GM19438 (cell line): ENCODE data around the gene EYA2.

ENCODE experiments used
- ATAC-seq: cut with Tn5 transposase; IDR thresholded peaks from one replicate; pipeline ENCODE4 v1.9.1; 2021; ENCODE audit warnings: low read depth; ENCODE audit not compliant: unreplicated experiment

The EYA2 gene

GRCh38 chr20:47233333-47234188 lies 338.9 kb downstream of the EYA2 start:
- no peak for ATAC-seq

DNA sequence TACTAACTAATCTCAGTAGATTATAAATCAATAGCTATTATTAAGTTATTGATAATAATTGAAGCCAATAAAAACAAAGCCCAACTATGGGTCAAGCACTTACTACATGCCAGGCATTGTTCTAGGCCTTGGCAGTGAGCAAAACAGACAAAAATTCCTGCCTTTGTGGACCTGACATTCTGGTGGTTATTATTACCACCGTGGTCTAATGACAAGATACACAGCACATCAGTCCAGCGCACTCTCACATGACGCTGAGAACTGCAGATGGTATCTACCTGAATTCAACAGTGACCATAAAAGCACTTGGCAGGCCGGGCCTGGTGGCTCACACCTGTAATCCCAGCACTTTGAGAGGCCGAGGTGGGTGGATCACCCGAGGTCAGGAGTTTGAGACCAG lies 340.5 kb downstream of the EYA2 start:
- no peak for ATAC-seq

DNA sequence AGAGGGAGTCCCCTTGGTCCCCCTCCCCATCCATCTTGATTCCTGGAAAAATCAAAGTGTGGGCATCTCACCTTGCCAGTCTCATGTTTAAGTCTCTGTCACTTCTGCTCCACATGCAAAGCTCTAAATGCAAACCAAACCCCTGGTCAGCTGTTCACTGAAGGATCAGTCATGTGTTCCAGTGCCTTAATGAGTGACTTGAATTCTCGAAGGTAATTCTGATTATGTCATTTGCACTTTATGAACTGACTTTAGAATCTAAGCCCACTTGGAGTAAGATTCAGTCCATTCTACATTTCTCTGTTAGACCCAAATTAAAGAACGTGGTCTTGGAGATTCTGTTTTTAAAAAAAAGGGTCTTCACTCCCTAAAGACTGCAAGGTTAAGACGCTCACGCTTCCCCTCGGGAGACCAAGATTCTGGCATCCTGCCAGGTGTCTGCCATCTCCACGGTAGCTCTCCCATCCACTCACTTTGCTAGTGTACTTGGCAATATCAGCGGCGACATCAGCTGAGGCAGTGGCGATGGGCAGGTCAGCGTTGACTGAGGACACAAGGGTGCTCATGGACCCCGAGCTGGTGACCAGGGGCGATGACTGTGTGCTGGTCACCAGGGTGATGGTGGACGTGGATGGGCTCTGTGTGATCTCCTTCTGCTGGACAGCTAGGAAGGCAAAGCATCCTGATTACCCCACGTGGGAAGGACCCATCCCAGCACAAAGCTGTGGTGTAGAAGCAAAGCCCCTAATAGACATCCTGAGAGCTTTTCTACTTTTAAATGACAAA lies 341.4 kb downstream of the EYA2 start:
- ATAC-seq: no peak

- ATAC-seq: no peak
These were observed 341.9 kb downstream of the EYA2 start for GRCh38 chr20:47236639-47236900.

- no peak for ATAC-seq
These were observed 343.1 kb downstream of the EYA2 start for GRCh38 chr20:47237715-47238114.
